HG02588 (cell line): Measurements from ENCODE around the gene CIAO2B.
"Not testable (repeated sequence)": the region's sequence is repeated elsewhere in the genome, so short reads cannot be mapped to it uniquely, and the experiment has no call there.

ENCODE experiments used
- ATAC-seq: cut with Tn5 transposase; IDR thresholded peaks from one replicate; pipeline ENCODE4 v1.9.1; 2021; ENCODE audit warnings: mild to moderate bottlenecking, moderate library complexity; ENCODE audit not compliant: unreplicated experiment

The CIAO2B gene

DNA sequence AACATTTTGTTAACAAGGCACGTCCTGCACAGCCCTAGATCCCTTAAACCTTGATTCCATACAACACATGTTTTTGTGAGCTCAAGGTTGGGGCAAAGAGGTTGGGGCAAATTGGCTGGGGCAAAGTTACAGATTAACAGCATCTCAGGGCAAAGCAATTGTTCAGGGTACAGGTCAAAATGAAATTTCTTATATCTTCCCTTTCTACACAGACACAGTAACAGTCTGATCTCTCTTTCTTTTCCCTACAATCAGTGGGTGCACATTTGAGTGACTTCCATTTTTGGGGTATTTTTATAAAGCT is 21.9 kb upstream of the CIAO2B start:
- ATAC-seq, result not testable (repeated sequence)

- not testable (repeated sequence) for ATAC-seq
Observed at GRCh38 chr16:66955363-66956153, 21.4 kb upstream of the CIAO2B start.

- no peak for ATAC-seq
Observed at GRCh38 chr16:66954097-66954659, 20.0 kb upstream of the CIAO2B start.

- ATAC-seq, result no peak
Observed at GRCh38 chr16:66953462-66954096, 19.4 kb upstream of the CIAO2B start.

GRCh38 chr16:66952430-66953110 is 18.4 kb upstream of the CIAO2B start:
- ATAC-seq, result no peak

- ATAC-seq, result no peak
Observed at GRCh38 chr16:66950971-66951790, 17.0 kb upstream of the CIAO2B start.

DNA sequence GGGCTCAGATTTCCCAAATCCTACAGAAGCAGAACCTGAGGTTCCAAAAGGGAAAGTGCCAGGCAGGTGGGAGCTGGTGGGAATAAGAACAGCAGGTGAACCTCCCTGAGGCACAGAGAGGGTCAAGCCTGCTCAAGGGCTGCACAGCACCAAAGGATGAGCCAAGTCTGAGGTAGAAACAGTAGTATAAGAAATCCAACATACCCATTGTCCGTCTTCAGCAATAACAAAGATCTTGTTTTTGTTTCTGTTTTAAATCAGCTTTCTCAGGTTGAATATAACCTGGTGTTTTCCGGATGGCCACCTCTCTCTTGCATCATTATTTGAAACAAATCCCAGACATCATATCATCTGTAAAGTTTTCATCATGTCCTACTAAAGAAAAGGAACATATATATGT is 16.2 kb upstream of the CIAO2B start:
- no peak for ATAC-seq

DNA sequence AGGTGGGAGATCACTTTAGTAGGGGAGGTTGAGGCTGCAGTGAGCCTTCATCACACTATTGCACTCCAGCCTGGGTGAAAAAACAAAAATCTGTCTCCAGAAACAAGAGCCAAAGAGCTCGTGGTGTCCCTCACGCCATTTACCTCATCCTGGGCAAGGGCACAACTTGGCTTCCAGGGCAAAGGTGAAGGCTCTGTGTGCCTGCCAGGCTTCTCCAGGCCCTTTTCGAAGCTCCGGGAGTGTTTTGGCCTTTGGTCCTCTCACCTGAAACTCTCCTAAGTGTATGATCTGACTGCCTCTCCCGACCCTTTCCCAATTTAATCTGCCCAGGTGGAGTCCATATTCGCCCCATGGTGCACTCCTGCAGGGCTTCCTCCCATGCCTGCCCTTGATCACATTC is 15.3 kb upstream of the CIAO2B start:
- no peak for ATAC-seq

GRCh38 chr16:66948837-66949225 is 14.6 kb upstream of the CIAO2B start:
- ATAC-seq, result no peak

DNA sequence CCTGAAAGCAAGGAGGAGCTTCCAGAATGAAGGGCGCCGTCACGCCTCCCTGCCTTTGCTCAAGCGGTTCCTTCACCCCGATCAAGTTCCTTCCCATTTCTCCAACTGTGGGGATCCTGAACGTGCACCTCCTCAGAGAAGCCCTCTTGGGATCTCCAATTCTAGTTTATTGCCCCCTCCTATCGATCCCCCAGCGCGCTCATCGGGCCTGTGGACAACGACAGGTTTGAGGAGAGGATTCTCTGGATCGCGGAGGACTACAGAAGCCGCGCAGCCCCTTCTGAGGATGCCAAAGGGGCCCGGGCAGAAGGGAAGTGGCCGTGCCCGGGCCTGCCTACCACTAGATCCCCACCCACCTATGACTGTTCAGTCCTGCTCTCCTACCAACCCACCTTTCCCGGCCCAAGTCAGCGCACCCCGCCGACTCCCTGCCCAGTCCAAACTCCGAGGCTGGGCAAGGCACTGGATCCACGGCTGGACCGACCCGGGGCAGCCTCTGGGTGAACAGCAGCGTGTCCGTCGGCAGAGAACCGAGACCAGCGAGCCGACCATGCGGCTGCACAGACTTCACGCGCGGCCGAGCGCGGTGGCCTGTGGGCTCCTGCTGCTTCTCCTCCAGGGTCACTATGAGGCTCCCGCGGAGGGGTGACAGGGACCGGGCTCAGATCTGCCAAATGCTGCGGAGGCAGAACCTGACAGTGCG is 14.1 kb upstream of the CIAO2B start:
- ATAC-seq, result no peak

DNA sequence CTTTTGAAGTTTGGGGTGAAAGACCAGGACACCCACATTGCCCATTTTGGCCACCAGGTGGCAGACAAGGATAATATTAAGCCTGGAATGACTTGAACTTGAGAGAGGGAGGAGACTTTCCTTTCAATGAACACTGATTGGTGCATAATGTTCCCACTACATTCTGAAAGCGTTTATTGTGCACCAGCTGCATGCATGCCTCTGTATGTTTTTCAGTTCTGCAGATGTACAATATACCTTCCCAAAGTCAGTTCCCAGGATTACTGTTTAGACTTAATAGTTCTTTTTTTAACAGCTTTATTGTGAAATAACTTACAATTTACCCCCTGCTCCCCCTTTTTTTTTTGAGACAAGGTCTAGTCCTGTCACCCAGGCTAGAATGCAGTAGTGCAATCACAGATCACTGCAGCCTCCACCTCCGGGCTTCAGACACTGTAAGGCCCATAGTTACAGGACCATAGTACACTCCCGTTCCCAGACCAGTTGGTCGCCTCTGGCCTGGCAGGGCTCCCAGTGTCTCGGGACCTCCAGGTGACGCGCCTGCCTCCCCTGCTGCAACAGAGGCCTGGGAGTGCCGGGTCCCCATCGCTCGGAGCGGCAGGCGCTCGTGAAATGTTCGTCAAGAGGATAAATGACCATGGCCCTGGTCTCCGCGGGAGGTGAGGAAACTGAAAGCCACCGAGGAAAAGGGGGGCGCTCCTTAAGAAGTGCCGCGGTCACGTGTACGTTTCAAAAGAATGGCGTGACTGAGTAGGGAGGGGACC is 13.3 kb upstream of the CIAO2B start:
- peak; percentile 60 for ATAC-seq

DNA sequence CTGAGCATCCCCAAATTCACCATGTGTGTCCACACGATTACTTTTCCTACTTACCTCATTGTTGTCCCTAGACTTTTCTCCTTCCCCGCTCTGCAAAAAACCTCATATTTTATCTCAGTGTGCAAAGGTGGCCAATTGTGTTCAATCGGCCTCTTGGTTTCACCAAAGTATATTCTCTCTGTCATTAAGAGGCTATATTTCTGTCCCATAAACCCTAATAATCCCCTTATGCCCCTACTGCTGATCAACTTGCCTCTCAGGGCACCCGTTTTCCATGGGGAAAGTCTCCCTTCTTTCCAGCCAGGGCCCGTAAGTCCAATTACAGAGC is 12.7 kb upstream of the CIAO2B start:
- no peak for ATAC-seq

GRCh38 chr16:66946541-66946940 is 12.3 kb upstream of the CIAO2B start:
- no peak for ATAC-seq

DNA sequence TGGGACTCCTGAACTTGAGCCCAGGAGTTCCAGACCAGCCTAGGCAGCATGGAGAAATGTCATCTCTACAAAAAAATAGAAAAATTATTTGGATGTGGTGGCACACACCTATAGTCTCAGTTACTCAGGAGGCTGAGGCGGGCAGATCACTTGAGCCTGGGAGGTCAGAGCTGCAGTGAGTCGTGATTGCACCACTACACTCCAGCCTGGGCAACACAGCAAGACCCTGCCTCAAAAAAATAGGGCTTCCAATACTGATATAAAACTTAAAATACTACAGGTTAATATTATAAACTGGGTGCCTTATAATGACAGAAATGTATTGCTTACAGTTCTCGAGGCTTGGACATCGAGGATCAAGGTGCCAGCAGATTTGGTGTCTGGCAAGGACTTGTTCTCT is 11.7 kb upstream of the CIAO2B start:
- ATAC-seq, result no peak

GRCh38 chr16:66944971-66945370 is 10.8 kb upstream of the CIAO2B start:
- ATAC-seq, result not testable (repeated sequence)

DNA sequence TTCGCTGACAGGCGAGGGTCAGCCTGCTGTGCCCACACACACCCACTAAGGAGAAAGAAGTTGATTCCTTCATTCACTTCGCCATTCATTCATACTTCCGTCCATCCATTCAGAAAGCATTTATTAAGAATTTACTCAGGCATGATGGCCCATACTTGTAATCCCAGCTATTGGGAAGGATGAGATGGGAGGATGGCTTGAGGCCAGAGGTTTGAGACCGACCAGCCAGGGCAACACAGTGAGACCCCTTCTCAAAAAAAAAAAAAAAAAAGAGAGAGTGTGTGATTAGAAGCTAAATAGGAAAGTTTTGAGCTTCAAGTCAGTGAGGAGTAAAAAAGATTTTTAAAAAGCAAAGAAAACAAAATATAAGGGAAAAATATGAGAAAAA is 9.8 kb upstream of the CIAO2B start:
- ATAC-seq, result no peak

GRCh38 chr16:66943426-66944053 is 9.3 kb upstream of the CIAO2B start:
- no peak for ATAC-seq

DNA sequence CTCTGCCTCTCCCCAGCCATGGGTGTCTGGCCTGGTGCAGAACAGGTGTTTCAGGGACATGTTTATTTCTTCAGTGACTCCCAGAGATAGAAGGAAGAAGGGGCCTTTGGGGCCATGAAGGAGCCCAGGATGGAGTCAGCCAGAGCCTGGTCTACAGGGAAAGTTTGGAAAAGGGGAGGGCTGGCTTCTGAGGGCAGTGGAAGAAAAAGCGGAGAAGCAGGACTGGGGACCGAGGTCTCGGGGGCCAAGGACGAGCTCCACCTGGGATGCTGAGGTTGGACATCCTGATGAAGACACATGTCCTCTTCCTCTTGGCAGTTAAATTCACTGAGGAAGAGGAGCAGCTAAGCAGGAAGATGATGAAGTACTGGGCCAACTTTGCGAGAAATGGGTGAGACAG is 8.8 kb upstream of the CIAO2B start:
- ATAC-seq, result no peak

DNA sequence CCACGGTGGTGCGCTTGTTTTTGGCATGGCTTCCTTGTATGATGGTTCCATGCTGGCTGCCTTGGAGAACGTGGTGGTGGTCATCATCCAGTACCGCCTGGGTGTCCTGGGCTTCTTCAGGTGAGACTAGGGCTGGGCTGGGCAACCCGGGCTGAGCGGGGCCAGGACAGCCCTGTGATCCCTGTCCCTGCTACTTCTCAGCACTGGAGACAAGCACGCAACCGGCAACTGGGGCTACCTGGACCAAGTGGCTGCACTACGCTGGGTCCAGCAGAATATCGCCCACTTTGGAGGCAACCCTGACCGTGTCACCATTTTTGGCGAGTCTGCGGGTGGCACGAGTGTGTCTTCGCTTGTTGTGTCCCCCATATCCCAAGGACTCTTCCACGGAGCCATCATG is 6.0 kb upstream of the CIAO2B start:
- ATAC-seq, result no peak
